ENCODE measurements around the gene WIPF1. TPM values are rescaled to one million over a fixed set of nuclear protein-coding genes. Genes with fewer than 3 reads are reported as not detected.

Gene WIPF1
- total RNA-seq, 1 donor from 2014 or later = 293 TPM

- no peaks in the 10 kb centered on the region for H3K27me3 Mint-ChIP-seq
- no peaks in the 10 kb centered on the region for H3K4me1 Mint-ChIP-seq
- H3K4me3 Mint-ChIP-seq = no peak overlapping the region
- no peak overlapping the region for H3K27ac Mint-ChIP-seq
- ChIA-PET CTCF (no interaction called here), POLR2A (interaction anchor here (0.6 kb wide), 1 partner anchor 18 kb away, joined by 3 read pairs; no protein-coding TSS in a partner anchor)
- ATAC-seq (ENCODE audit: low read depth) (no peak), DNase-seq (no peak)
- no peaks in the 10 kb centered on the region for H3K9me3 Mint-ChIP-seq
- no peak for TF ChIP-seq CTCF (IDR thresholded peaks at IDR 0.05)
- intact Hi-C loops (cut with micrococcal nuclease) = no loop called here
- peaks cover 2% of the 10 kb centered on the region for H3K36me3 Mint-ChIP-seq (ENCODE audit: low read depth)
Measured at GRCh38 chr2:174544802-174545201, 52.8 kb downstream of the WIPF1 start.

GRCh38 chr2:174544156-174544555, 53.4 kb downstream of the WIPF1 start:
- DNase-seq (no peak), ATAC-seq (ENCODE audit: low read depth) (no peak)
- POLR2A ChIA-PET = no interaction called here
- no peak for TF ChIP-seq CTCF (IDR thresholded peaks at IDR 0.05)
- Mint-ChIP-seq H3K4me3 (no peak overlapping the region), H3K4me1 (no peaks in the 10 kb centered on the region), H3K9me3 (no peaks in the 10 kb centered on the region), H3K27me3 (no peaks in the 10 kb centered on the region), H3K36me3 (ENCODE audit: low read depth) (peaks cover 2% of the 10 kb centered on the region), H3K27ac (no peak overlapping the region)
- CTCF ChIA-PET = no interaction called here
- intact Hi-C loops (cut with micrococcal nuclease) = no loop called here

- intact Hi-C loops (cut with micrococcal nuclease) = no loop called here
- no peak for DNase-seq
- no peak overlapping the region for H3K4me3 Mint-ChIP-seq
- H3K27me3 Mint-ChIP-seq = peaks cover 4% of the 10 kb centered on the region
- no peak for ATAC-seq (ENCODE audit: low read depth)
- ChIA-PET POLR2A (no interaction called here), CTCF (no interaction called here)
- TF ChIP-seq CTCF (IDR thresholded peaks at IDR 0.05) = no peak
- no peaks in the 10 kb centered on the region for H3K4me1 Mint-ChIP-seq
- H3K27ac Mint-ChIP-seq = no peak overlapping the region
- H3K36me3 Mint-ChIP-seq (ENCODE audit: low read depth) = no peaks in the 10 kb centered on the region
- H3K9me3 Mint-ChIP-seq = no peaks in the 10 kb centered on the region
Measured at GRCh38 chr2:174540893-174541292, 56.7 kb downstream of the WIPF1 start.

GRCh38 chr2:174535757-174536703, 61.6 kb downstream of the WIPF1 start:
- Mint-ChIP-seq H3K9me3 (no peaks in the 10 kb centered on the region), H3K27me3 (peaks cover 7% of the 10 kb centered on the region), H3K36me3 (ENCODE audit: low read depth) (no peaks in the 10 kb centered on the region), H3K27ac (no peak overlapping the region), H3K4me1 (no peaks in the 10 kb centered on the region), H3K4me3 (no peak overlapping the region)
- DNase-seq (no peak), ATAC-seq (ENCODE audit: low read depth) (no peak)
- POLR2A ChIA-PET = no interaction called here
- CTCF ChIA-PET = interaction anchor here (2.2 kb wide), 1 partner anchor 11 kb away, joined by 5 read pairs; no protein-coding TSS in a partner anchor
- intact Hi-C loops (cut with micrococcal nuclease) = loop anchor here (2.0 kb wide), 1 partner anchor 17 kb away; no protein-coding TSS in a partner anchor
- no peak for TF ChIP-seq CTCF (IDR thresholded peaks at IDR 0.05)

GRCh38 chr2:174535083-174535482, 62.5 kb downstream of the WIPF1 start:
- ATAC-seq (ENCODE audit: low read depth) = no peak
- TF ChIP-seq CTCF (IDR thresholded peaks at IDR 0.05) = no peak
- Mint-ChIP-seq H3K36me3 (ENCODE audit: low read depth) (no peaks in the 10 kb centered on the region), H3K4me1 (no peaks in the 10 kb centered on the region), H3K27ac (no peak overlapping the region), H3K27me3 (peaks cover 7% of the 10 kb centered on the region), H3K4me3 (no peak overlapping the region), H3K9me3 (no peaks in the 10 kb centered on the region)
- POLR2A ChIA-PET = no interaction called here
- no peak for DNase-seq
- CTCF ChIA-PET = interaction anchor here (2.2 kb wide), 1 partner anchor 12 kb away, joined by 5 read pairs; no protein-coding TSS in a partner anchor
- intact Hi-C loops (cut with micrococcal nuclease) = no loop called here

Data from activated B cell treated with CpG ODN at 0.5 μM for 24 hours (primary cell).